ENCODE results near the gene TTC28.

Gene TTC28

DNA sequence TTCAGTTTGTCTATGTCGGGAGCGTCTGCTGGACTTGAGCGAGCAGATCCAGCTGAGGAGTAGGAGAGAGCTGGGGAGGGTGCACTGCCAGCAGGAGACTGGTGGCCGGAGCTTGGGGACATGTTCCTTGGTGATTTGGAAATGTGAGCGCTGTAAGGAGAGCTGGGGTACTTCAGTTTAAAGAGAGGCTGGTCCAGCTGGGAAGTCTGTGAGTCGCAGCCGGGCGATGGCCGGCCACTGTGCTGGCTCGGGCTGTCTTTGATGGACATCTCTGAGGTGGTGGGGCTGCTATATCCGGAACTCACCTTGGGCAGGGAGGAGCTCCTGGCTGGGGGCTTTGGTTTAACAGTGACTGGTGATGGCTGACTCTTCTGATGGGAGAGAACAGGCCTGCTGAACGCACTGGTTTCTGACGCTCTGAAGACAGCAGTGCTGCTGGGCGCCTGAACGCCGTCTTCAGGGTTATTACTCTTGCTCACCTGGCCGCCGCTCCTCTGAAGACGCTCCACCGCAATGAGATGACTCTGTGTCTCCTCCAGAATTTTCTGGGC lies 696.9 kb downstream of the TTC28 start:
- TF ChIP-seq, protein P1, sequence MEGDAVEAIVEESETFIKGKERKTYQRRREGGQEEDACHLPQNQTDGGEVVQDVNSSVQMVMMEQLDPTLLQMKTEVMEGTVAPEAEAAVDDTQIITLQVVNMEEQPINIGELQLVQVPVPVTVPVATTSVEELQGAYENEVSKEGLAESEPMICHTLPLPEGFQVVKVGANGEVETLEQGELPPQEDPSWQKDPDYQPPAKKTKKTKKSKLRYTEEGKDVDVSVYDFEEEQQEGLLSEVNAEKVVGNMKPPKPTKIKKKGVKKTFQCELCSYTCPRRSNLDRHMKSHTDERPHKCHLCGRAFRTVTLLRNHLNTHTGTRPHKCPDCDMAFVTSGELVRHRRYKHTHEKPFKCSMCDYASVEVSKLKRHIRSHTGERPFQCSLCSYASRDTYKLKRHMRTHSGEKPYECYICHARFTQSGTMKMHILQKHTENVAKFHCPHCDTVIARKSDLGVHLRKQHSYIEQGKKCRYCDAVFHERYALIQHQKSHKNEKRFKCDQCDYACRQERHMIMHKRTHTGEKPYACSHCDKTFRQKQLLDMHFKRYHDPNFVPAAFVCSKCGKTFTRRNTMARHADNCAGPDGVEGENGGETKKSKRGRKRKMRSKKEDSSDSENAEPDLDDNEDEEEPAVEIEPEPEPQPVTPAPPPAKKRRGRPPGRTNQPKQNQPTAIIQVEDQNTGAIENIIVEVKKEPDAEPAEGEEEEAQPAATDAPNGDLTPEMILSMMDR (IDR thresholded peaks at IDR 0.05; ENCODE audit: insufficient read depth, low read depth, low read length, missing control alignments) = no peak
- no peak overlapping the region for H3K4me3 ChIP-seq (ENCODE audit: low read length)
- no peak for DNase-seq (ENCODE audit: low read depth)

DNA sequence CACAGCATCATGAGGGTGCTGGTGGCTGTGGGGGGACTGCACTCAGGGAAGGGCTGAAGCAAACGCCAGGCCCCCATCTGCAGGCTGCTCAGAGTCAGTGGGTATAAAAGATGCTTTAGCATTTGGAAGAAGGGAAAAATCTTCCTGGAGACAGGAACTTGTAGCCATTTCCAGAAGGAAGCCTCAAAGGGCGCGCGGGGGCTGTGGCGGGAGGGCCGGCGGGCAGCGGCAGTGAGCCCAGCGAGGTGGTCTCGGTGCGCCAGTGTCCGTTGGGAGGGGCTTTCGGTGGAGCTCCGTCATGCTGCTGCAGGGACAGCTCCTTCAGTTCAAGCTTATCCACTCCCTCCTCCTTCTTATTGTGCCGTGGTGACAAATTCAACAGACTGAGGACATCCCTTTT lies 697.5 kb downstream of the TTC28 start:
- H3K4me3 ChIP-seq (ENCODE audit: low read length) = no peak overlapping the region
- TF ChIP-seq, protein P1 (IDR thresholded peaks at IDR 0.05; ENCODE audit: insufficient read depth, low read depth, low read length, missing control alignments) = no peak

DNA sequence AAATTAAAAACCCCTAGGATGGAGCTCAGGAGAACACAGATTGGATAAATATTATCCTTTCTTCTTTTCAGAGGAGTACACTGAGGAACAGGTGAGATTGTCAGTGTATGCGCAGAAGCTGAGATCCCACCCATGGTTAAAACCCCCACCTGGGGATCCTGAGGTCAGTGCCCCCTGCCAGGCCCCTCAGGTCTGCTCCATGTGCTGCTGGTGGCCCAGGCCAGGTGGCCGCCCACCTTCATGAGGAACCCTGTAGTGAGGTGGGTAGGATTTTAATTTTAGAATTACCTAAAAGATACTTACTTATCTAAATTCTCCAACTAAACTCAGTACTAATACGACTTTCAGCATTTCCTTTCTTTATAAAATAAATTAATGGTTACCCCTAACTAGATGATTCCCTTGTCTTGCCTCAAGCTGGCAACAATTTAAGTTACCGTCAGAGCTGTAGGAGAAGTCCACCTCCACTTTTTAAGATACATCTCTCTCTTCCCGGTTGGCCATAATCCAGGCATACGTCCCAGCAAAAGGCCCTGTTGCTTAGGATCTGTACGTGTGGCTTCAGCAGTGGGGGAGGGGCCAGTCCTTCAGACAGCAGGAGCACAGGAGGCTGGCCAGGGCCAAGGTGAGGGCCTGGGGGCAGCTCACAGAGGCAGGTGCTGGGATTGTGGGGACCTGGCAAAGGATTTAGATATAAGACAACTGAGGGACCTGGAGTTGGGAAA lies 699.1 kb downstream of the TTC28 start:
- no peak overlapping the region for H3K4me3 ChIP-seq (ENCODE audit: low read length)
- DNase-seq (ENCODE audit: low read depth) = no peak
- TF ChIP-seq, protein P1 (IDR thresholded peaks at IDR 0.05; ENCODE audit: insufficient read depth, low read depth, low read length, missing control alignments) = no peak

More for the DNA sequence above, 697.5 kb downstream of the TTC28 start:
- no peak for DNase-seq (ENCODE audit: low read depth)

DNA sequence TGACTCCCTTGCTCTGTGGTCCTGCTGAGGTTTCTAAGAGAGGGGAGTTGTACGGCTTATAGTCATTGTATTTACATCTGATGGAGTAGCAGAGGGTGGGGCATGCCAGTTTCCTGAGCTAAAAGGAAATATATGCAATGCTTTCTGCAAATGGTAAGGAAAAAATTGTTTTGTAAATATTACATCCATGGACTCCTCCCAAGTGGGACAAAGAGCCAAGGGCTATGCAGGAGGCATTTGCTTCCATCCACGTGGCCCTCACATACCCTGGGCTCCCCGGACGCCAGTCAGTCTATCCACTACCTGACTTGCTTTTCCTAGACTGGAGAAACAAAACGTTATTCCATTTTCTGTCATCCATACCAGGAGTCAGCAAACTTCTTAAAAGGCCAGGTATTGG lies 700.8 kb downstream of the TTC28 start:
- no peak overlapping the region for H3K4me3 ChIP-seq (ENCODE audit: low read length)
- DNase-seq (ENCODE audit: low read depth) = no peak
- TF ChIP-seq, protein P1 (IDR thresholded peaks at IDR 0.05; ENCODE audit: insufficient read depth, low read depth, low read length, missing control alignments) = no peak

DNA sequence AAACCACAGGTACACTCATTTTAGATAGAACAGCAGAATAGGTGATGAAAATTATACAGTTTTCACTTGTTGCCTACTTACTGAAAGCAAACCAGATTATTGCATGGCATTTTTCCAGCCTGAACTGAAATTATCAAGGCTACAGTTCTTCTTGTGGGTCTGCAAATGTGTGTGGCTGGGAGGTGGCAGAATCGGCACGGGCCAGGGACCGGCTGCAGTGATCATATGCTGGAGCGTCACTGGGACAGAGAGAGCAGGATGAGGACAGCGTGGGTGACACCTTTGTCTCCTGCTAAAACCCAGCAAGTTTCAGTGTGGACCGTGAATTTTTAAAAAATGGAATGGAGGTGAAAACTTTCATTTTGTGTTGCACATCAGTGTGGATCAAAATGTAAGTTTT lies 701.3 kb downstream of the TTC28 start:
- DNase-seq (ENCODE audit: low read depth) = no peak
- TF ChIP-seq, protein P1 (IDR thresholded peaks at IDR 0.05; ENCODE audit: insufficient read depth, low read depth, low read length, missing control alignments) = no peak
- no peak overlapping the region for H3K4me3 ChIP-seq (ENCODE audit: low read length)

DNA sequence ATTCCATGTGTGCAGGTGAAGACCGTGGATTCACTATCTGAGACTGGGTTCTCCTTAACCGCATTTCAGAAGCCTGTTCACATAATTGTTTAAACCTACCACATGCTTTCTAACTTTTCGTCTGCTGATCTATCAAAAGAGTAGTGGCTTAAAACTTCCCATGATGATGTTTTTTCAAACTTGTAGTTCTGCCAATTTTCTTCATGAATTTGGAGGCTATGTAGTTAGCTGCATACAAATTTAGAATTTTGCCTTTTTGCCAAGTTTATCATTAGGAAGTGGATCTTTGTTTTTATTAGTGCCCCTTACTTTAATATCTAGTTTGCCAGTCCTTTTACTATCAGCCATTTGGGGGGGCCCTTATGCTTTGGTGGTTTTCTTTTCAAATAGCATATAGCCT lies 703.1 kb downstream of the TTC28 start:
- no peak for DNase-seq (ENCODE audit: low read depth)
- no peak overlapping the region for H3K4me3 ChIP-seq (ENCODE audit: low read length)
- TF ChIP-seq, protein P1 (IDR thresholded peaks at IDR 0.05; ENCODE audit: insufficient read depth, low read depth, low read length, missing control alignments) = no peak
